DLD1 (cell line): Measurements from ENCODE around the gene CFAP73.

ENCODE experiments used
- in situ Hi-C: cut with HindIII; loops from 2 replicates; pipeline ENCODE4 v1.10.0; 2017; ENCODE audit warnings: low sequenced_read_pairs

Gene CFAP73

GRCh38 chr12:113162102-113163029, 12.8 kb downstream of the CFAP73 start:
- in situ Hi-C loops: loop anchor here (25.0 kb wide), 1 partner anchor 100 kb away; the partner anchor contains the start of gene DTX1

DNA sequence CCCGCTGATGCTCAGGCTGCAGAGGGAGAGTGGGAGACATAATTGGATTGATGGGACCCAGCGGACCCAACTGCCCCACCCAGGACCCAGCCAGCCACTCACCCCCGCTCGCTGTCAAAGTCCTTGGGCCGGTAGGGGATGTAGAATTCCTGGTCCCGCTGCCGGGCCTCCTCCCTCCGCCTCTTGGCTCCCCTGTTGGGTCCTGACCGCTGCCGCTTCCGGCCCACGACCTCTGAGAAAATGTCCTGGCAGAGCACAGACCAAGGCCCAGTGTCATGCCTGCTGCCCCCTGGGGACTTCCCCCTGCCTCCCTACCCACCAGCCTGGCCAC, 13.5 kb downstream of the CFAP73 start:
- in situ Hi-C loops: loop anchor here (25.0 kb wide), 1 partner anchor 101 kb away; the partner anchor contains the start of gene DTX1

GRCh38 chr12:113164014-113164413, 14.5 kb downstream of the CFAP73 start:
- in situ Hi-C loops: loop anchor here (25.0 kb wide), 1 partner anchor 102 kb away; the partner anchor contains the start of gene DTX1

DNA sequence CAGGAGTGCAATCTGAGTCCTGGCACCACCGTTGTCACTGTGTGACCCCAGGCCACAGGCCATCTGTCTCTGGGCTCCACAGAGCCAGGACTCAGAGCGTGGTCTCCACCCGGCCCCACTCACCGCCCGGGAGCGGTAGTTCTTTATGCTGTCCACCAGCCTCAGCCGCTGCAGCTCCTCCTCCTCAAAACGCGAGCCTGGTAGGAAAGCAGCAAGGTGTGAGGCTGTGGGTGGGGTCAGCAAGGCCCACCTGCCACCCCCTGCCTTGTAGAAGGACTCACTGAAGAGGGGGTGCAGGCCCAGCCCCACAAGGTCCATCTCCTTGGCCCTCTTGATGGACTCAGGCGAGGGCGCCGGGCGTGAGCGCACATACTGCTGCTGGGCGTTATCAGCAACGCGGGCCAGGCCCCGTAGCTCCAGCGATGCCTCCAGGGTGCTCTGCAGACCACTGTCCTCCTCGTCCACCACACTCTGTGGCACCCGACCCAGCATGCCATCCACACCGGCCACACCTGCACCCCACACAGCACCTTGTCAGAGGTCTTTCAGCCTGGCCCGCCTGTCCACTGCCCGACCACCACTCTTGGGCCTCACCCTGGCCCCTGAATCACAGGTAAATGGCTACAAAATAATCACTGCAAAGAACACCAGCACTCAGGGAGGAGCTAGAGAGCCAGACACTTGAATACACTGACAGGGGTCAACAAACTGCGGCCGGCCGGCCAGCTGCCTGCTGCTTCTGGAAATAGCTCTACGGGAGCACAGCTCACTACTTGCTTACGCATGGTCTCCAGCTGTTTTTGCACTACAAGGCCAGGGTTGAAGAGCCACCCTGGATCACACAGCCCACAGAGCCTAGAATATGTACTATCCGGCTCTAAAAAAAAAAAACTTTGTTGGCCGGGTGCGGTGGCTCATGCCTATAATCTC, 16.3 kb downstream of the CFAP73 start:
- in situ Hi-C loops: loop anchor here (25.0 kb wide), 1 partner anchor 103 kb away; the partner anchor contains the start of gene DTX1

DNA sequence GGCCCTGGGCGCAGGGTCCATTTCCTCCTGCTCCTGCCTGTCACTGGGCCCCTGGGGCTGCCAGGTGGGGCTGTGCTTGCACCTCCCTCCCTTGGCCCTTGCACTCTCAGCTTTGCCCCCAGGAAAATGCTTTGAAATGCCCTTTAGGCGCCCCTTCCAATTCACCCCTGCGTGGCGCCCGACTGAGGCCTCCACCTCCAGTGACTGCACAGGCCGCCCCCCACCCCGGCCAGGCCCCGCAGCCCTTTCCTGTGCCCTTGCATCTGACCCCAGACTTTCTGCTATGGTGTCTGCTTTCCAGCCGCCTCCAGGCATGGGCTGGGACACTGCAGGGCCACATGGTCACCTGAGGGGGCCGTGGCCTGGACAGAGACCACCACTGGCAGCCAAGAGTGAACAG, 18.3 kb downstream of the CFAP73 start:
- in situ Hi-C loops: loop anchor here (25.0 kb wide), 1 partner anchor 106 kb away; the partner anchor contains the start of gene DTX1

DNA sequence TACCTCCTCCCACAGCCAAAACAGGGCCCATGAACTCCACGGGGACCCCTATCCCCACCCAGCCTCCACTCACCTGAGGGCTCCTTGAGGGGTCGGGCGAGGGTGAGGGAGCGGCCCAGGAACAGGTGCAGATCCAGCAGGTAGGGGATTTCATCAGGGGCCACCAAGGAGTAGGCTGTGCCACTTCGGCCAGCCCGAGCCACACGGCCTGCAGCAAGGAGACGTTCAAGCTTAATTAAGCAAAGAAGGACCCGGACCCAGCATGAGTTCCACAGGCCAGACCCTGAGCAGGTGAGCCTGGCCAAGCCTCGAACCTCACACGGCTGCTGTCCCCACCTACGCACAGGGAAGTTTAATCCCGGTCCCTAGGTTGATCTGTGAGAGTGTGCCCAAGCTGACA, 20.2 kb downstream of the CFAP73 start:
- in situ Hi-C loops: loop anchor here (25.0 kb wide), 1 partner anchor 107 kb away; the partner anchor contains the start of gene DTX1

DNA sequence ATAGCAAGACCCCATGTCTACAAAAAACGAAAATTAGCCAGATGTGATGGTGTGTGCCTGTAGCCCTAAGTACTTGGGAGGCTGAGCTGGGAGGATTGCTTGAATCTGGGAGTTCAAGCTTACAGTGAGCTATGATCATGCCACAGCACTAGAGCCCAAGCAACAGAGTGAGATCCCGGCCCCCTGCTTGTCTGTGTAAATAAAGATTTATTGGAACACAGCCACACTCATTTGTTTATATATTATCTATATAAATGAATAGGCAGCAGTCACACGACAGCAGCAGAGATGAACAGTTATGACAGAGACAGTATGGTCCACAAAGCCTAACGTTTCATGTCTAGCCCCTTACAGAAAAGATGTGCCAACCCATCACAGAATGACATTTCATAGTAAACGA, 20.9 kb downstream of the CFAP73 start:
- in situ Hi-C loops: loop anchor here (25.0 kb wide), 1 partner anchor 108 kb away; the partner anchor contains the start of gene DTX1

- in situ Hi-C loops: loop anchor here (25.0 kb wide), 1 partner anchor 109 kb away; the partner anchor contains the start of gene DTX1
These were observed 21.4 kb downstream of the CFAP73 start for GRCh38 chr12:113170926-113171325.

DNA sequence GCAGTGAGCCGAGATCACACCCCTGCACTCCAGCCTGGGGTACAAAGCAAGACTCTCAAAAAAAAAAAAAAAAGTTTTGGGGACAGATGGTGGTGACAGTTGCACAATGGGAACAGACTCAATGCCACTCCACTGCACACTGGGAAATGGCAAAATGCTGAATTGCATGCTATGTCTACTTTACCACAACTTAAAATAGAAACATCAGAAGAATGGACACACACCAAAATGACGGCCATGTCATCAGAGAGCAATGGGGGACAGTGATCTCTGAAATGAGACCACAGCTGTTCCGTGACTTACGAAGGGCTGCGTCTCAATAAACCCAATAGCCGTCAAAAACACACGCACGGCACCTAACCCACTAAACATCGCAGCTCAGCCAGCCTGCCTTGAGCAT, 22.0 kb downstream of the CFAP73 start:
- in situ Hi-C loops: loop anchor here (25.0 kb wide), 1 partner anchor 109 kb away; the partner anchor contains the start of gene DTX1

- in situ Hi-C loops: loop anchor here (25.0 kb wide), 1 partner anchor 110 kb away; the partner anchor contains the start of gene DTX1
These were observed 22.7 kb downstream of the CFAP73 start for GRCh38 chr12:113172185-113172584.

DNA sequence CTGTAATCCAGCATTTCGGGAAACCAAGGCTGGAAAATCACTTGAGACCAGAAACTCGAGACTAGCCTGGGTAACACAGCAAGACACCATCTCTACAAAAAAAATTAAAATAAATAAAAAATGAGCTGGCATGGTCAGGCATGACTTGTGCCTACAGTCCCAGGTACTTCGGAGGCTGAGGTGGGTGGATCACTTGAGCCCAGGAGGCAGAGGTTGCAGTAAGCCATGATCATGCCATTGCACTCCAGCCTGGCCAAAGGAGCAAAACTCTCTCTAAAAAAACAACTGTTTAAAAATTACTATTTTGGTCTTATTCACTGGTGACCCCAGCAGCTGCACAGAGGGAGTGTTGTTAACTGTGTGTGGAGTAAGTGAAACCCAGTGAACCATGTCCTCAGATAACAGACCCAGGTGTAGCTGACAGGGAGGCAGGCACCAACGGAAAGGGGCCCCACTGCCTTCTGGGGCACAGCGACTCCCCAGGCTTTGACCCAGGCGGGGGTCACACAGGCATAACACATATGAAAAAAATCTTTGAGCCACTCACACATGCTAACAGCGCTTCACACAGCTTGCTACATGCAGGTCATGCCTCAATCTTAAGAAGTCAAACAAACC, 23.7 kb downstream of the CFAP73 start:
- in situ Hi-C loops: loop anchor here (25.0 kb wide), 1 partner anchor 111 kb away; the partner anchor contains the start of gene DTX1

DNA sequence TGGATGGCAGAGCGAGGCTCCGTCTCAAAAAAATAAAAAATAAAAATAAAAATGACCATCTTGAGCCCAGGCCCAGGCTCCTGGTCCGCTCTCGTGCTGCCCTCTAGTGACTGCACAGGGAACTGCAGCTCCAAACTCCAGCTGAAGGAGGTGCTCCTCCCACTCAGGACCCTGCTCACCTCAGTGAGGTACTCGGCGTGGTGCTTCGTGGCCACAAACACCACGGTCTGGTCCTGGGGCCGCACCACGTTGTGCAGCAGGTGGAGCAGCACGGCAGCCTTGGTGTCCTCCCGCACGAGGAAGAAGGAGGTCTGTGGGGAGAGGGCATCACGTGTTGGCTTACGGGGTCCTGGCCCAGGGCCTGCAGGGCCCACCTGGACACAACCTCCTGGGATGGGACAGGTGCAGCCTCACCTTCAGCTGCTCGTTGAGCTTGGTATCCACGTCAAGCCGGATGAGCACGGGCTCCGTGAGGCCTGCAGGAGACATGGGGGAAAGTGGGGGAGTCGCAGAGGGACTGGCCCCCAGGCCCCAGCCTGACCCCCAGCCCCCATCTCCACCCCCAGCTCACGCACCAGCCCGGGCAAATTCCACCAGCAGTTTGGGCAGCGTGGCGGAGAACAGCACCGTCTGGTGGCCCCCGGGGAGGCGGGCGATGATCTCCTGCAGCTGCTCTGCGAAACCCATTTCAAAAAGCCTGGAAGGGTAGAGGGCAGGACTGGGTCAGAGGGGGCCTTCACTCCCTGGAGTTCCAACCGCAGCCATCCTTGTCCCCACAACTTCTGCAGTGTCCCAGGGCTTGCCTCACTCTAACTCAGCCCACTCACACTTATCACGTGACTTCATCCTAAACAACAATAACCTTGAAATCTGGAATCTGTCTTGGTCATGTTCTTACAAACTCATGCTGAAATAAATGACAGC, 25.2 kb downstream of the CFAP73 start:
- in situ Hi-C loops: loop anchor here (25.0 kb wide), 1 partner anchor 112 kb away; the partner anchor contains the start of gene DTX1

DNA sequence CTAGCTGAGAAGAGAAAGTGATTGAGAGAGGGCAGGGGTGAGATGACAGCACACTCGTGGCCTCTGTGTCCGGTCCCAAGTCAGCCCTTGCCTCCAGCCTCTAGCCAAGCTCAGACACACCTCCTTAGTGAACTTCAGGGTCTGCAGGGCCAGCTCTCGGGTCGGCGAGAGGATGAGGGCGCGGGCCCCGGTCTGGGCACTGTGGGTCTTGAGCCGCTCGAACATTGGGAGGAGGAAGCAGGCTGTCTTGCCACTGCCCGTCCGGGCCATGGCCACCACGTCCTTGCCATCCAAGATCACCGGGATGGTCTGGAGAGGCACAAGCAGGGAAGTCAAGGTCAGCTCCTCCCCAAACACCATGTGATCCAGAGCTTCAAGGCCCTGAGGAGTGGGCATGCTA, 29.5 kb downstream of the CFAP73 start:
- in situ Hi-C loops: no loop called here

GRCh38 chr12:113180333-113180732, 30.8 kb downstream of the CFAP73 start:
- in situ Hi-C loops: no loop called here

DNA sequence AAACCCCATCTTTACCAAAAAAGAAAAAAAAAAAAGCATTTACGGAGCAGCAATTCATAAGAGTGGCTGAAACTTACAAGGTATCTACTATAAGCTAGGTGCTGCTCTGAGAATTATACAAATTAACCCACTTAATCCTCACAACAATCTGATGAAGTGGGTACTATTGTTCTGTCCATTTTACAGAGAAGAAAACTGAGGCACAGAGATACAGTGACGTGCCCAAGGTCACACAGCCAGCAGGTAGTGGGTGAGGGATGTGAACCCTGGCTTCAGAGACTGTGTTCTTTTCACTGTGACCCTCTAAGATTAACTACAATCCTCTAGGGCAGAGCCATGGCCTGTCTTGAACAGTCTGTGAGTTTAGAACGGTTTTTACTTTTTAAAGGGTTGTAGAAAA, 32.5 kb downstream of the CFAP73 start:
- in situ Hi-C loops: no loop called here

DNA sequence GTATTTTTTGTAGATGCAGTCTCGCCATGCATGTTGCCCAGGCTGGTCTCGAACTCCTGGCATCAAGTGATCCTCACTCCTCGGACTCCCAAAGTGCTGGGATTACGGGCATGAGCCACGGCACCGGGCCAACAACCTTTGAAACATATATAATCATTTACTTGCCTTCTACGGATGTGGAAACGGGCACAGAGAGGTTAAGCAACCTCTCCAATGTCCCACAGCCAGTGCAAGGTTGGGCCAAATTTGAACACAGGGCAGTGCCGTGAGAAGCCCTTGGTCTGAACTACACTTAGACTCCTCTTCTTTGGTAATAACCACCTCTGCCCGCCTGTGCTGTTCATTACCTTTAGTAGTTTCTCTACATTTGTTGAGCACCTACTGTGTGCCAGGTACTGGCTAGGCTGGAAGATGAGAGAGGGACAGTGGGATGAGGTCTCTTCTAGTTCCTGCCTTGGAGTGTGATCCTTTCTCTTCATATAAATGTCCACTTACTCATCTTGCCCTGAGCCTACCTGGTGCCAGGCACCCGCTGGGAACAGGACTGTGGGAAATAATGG, 33.6 kb downstream of the CFAP73 start:
- in situ Hi-C loops: no loop called here

DNA sequence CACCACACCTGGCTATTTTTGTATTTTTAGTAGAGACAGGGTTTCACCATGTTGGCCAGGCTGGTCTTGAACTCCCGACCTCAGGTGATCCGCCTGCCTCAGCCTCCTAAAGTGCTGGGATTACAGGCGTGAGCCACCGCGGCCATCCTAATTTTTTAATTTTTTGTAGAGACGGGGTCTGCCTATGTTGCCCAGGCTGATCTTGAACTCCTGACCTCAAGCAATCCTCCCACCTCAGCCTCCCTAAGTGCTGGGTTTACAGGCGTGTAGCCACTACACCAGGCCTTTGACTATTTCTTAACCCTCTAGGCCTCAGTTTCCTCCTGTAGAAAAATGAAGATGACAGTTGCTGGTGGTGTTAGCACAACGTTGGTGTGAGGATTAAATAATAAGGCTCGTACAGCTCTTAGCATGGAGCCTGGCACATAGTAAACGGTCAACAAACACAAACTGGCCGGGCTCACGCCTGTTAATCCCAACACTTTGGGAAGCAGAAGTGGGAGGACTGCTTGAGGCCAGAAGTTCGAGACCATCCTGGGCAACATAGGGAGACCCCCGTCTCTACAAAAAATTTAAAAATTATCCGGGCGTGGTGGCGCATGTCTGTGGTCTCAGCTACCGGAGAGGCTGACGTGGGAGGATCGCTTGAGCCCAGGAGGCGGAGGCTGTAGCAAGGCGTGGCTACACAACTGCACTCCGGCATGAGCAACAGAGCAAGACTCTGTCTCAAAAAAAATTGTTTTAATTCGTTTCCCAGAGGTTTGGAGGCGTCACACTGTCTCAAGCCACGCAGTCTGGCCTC, 34.8 kb downstream of the CFAP73 start:
- in situ Hi-C loops: no loop called here

- in situ Hi-C loops: no loop called here
These were observed 35.3 kb downstream of the CFAP73 start for GRCh38 chr12:113184900-113185179.
